Thyroid gland (tissue), 4 donors: ENCODE results near the gene PRKCH. TPM values are rescaled to one million over a fixed set of nuclear protein-coding genes. Genes with fewer than 3 reads are reported as not detected.

Experiments used
- DNase-seq, 2 donors: peaks; one replicate each; pipeline ENCODE4 v3.0.0-alpha.2; 2019
- H3K27ac ChIP-seq, 3 donors: fragments of 200-600 bp; sonication (generic); 1 replicate in 2 of 3; 2 replicates in 1 of 3; pipeline ENCODE4 v1.5.1; 2016 to 2019; ENCODE audit warnings: mild to moderate bottlenecking in 1 of 3, moderate library complexity in 1 of 3
- H3K27me3 ChIP-seq: fragments of 200-600 bp; sonication (generic); one replicate; pipeline ENCODE4 v1.5.1; 2019
- H3K36me3 ChIP-seq, 2 donors: fragments of 200-600 bp; sonication (generic); one replicate each; pipeline ENCODE4 v1.5.1; 2016 to 2019
- H3K4me1 ChIP-seq, 2 donors: fragments of 200-600 bp; sonication (generic); one replicate each; pipeline ENCODE4 v1.5.1; 2017 to 2019
- H3K4me3 ChIP-seq, 3 donors: fragments of 200-600 bp; sonication (generic); replicated peaks in 1 of 3; 1 replicate in 2 of 3; 2 replicates in 1 of 3; pipeline ENCODE4 v1.5.1; 2016; ENCODE audit warnings: mild to moderate bottlenecking in 1 of 3
- H3K9me3 ChIP-seq: fragments of 200-600 bp; sonication (generic); one replicate; pipeline ENCODE4 v1.5.1; 2017
- CTCF ChIP-seq, 6 experiments: fragments of 200-600 bp in 3 of 6; fragments of 450-650 bp in 3 of 6; sonication (generic) in 3 of 6; IDR thresholded peaks; one replicate each; pipeline ENCODE4 v1.5.1; 2016 to 2019; ENCODE audit warnings: antibody characterized with exemption in 6 of 6, mild to moderate bottlenecking in 2 of 6, inconsistent platforms in 1 of 6, moderate library complexity in 1 of 6
- POLR2A ChIP-seq, 2 donors: fragments of 450-650 bp; IDR thresholded peaks; one replicate each; pipeline ENCODE4 v1.6.1; 2017; ENCODE audit warnings: antibody characterized with exemption in 2 of 2, mild to moderate bottlenecking in 2 of 2, moderate library complexity in 1 of 2
- WGBS, 2 donors: methylation state at CpG; one replicate each; pipeline ENCODE4 v1.1.5; 2017; 5-methylcytosine and 5-hydroxymethylcytosine counted together
- intact Hi-C: fragments of 100-400 bp; cut with DNase I; formaldehyde crosslinking; loops from one replicate; pipeline ENCODE4 v1.15.1; 2023
- total RNA-seq, 4 donors: library from RNA; depleted of rRNA; stranded (reverse); fragments of >200 nt; gene quantifications; one replicate each; pipeline ENCODE4 v1.2.3, GENCODE V29; 2016

PRKCH gene
- total RNA-seq, 4 donors from 2014 or later = 34.0 to 68.7 (median 49.8) TPM

DNA sequence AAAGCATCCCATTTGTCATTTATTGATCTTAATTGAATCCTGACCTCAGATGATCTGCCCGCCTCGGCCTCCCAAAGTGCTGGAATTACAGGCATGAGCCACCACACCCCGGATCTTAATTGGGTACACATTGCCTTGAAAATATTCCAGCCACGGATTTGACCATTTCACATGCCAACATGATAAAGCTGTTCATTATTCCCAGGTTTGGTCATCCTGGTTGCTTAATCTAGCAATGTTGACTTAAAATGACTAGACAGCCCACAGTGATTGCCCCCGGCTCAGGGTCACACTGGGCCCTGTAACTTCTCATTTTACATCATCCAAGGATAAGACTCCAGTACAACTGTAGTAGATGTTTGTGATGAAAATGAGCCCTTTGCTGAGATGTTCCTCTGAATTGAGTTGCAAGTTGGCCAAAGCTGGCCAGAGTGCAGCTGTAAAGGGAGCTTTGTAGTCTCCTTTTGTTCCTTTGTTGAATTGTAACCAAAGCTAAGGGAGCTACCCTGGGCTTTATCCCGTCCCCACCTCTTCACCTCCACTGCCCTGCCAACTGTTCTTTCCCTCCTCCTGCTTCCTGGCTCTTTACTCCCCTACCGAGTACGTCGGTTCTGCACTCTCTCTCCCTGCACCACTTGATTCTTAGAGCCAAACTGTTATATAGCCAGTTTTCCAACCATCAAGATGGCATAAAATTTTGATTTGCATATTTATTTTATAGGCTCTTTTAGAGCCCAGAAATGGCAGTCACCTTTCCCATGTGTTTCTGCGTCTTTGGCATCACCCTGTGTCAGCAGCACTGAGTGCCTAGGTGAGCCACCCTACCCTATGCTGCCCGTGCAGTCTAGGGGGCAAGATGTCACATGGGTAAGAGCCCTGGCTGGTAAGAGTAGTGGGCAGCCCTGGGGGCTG lies 232.6 kb downstream of the PRKCH start:
- intact Hi-C loops = no loop called here
- no peak for DNase-seq
- peak overlapping the region in 1 of 3 donors; percentile 52 for H3K27ac ChIP-seq
- H3K4me1 ChIP-seq = peaks cover 9 to 38% of the 10 kb centered on the region in 2 donors
- H3K36me3 ChIP-seq = no peaks in the 10 kb centered on the region
- no peak for TF ChIP-seq POLR2A (IDR thresholded peaks at IDR 0.05)
- TF ChIP-seq CTCF (IDR thresholded peaks at IDR 0.05) = no peak
- H3K4me3 ChIP-seq = no peak overlapping the region
- no peaks in the 10 kb centered on the region for H3K9me3 ChIP-seq
- H3K27me3 ChIP-seq = no peaks in the 10 kb centered on the region
- 68 to 76% methylated on average over 11 of the region's 11 CpGs for WGBS, 2 donors

DNA sequence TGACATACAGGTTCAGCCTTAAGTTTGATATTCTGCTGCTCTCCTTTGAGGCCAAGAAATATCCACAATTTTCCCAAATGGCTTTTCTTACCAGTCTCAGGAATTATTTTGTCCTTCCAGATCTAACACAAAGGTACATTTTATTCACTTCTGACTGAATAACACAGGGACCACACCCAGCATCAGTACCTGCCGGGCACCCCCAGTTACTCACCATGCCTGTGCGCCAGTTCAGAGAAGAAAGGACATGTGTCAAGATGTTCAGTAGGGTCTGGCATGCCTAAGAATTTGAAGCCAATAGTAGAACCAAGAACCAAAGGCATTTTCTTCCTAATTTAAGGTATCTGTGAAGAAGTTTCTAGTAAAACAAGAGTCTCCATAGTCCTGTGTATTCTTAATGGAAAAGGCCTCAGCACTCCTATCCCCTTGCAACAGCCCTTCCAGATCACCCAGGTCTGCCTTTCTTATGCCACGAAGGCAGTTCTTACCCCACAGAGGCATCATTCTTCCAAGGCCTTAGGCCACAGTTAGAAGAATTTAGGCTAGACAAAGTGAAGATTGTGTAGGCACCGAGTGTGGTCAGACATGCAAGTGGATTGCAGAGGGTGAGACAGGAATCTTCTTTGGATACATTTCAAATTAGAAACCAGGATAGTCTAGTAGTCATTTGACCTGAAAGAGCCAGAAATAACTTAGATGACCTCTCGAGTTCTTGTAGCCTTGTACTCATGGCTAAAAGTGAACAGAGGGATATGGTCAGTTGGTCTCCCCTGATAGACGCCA lies 233.9 kb downstream of the PRKCH start:
- Histone ChIP-seq H3K27me3 (no peaks in the 10 kb centered on the region), H3K36me3 (no peaks in the 10 kb centered on the region), H3K27ac (peak overlapping the region in 1 of 3 donors; percentile 14), H3K4me3 (no peak overlapping the region), H3K9me3 (no peaks in the 10 kb centered on the region), H3K4me1 (peaks cover 16 to 48% of the 10 kb centered on the region in 2 donors)
- DNase-seq = no peak
- intact Hi-C loops = no loop called here
- TF ChIP-seq CTCF (IDR thresholded peaks at IDR 0.05) = no peak
- no peak for TF ChIP-seq POLR2A (IDR thresholded peaks at IDR 0.05)
- 89 to 95% methylated on average over 5 to 6 of the region's 6 CpGs for WGBS, 2 donors

- DNase-seq = no peak
- Histone ChIP-seq H3K27me3 (no peaks in the 10 kb centered on the region), H3K4me3 (no peak overlapping the region), H3K4me1 (peaks cover 27 to 60% of the 10 kb centered on the region in 2 donors), H3K27ac (no peak overlapping the region), H3K9me3 (no peaks in the 10 kb centered on the region), H3K36me3 (no peaks in the 10 kb centered on the region)
- TF ChIP-seq CTCF (IDR thresholded peaks at IDR 0.05) (no peak), POLR2A (IDR thresholded peaks at IDR 0.05) (no peak)
- intact Hi-C loops = no loop called here
- 94 to 98% methylated on average over 4 of the region's 4 CpGs for WGBS, 2 donors
Measured at GRCh38 chr14:61556455-61556854, 235.1 kb downstream of the PRKCH start.

- H3K4me3 ChIP-seq = no peak overlapping the region
- peaks cover 35 to 67% of the 10 kb centered on the region in 2 donors for H3K4me1 ChIP-seq
- no peak overlapping the region for H3K27ac ChIP-seq
- no peak for DNase-seq
- no peaks in the 10 kb centered on the region for H3K36me3 ChIP-seq
- H3K9me3 ChIP-seq = no peaks in the 10 kb centered on the region
- WGBS, 2 donors = 87 to 95% methylated on average over 2 of the region's 2 CpGs
- no peak for TF ChIP-seq CTCF (IDR thresholded peaks at IDR 0.05)
- no peak for TF ChIP-seq POLR2A (IDR thresholded peaks at IDR 0.05)
- no peaks in the 10 kb centered on the region for H3K27me3 ChIP-seq
- intact Hi-C loops = no loop called here
Measured at GRCh38 chr14:61557262-61557661, 235.9 kb downstream of the PRKCH start.
